ENCODE results near the gene EXO5. TPM values are rescaled to one million over a fixed set of nuclear protein-coding genes. Genes with fewer than 3 reads are reported as not detected.

EXO5 gene
- total RNA-seq, 1 experiment from 2014 or later, result 13.4 TPM

DNA sequence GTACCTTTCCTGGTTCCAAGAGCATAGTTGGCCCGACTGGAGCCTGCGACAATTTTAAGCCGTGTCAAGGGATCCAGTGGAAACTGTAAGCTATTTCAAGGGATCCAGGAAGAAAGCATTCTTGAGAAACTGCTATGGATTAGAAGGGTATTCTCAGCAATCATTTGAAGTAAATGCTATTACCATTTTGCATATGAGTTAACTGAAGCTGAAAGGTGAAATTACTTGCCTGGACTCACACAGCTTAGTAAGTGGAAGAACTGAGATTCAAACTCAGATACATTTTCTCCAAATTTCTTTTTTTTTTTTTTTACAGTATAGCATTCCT lies 23.5 kb downstream of the EXO5 start:
- TF ChIP-seq, protein P1, sequence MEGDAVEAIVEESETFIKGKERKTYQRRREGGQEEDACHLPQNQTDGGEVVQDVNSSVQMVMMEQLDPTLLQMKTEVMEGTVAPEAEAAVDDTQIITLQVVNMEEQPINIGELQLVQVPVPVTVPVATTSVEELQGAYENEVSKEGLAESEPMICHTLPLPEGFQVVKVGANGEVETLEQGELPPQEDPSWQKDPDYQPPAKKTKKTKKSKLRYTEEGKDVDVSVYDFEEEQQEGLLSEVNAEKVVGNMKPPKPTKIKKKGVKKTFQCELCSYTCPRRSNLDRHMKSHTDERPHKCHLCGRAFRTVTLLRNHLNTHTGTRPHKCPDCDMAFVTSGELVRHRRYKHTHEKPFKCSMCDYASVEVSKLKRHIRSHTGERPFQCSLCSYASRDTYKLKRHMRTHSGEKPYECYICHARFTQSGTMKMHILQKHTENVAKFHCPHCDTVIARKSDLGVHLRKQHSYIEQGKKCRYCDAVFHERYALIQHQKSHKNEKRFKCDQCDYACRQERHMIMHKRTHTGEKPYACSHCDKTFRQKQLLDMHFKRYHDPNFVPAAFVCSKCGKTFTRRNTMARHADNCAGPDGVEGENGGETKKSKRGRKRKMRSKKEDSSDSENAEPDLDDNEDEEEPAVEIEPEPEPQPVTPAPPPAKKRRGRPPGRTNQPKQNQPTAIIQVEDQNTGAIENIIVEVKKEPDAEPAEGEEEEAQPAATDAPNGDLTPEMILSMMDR (conservative IDR thresholded peaks at IDR 0.05), result no peak
- Histone ChIP-seq H3K4me1 (ENCODE audit: insufficient read depth, low read length) (no peaks in the 10 kb centered on the region), H3K79me2 (ENCODE audit: insufficient read depth, low read length) (no peaks in the 10 kb centered on the region), H3T11ph (ENCODE audit: low read length) (no peak overlapping the region), H4K20me1 (ENCODE audit: control insufficient read depth, insufficient read depth, insufficient read length) (no peaks in the 10 kb centered on the region), H3K23ac (ENCODE audit: insufficient read length, low read depth, low read length) (no peak overlapping the region), H3K27ac (ENCODE audit: insufficient read length, low read depth, low read length) (no peak overlapping the region), H2BK12ac (ENCODE audit: insufficient read length, low read depth, low read length) (no peak overlapping the region), H4K8ac (replicated peaks; ENCODE audit: insufficient read length, low read depth, low read length) (no peak overlapping the region), H3K14ac (ENCODE audit: insufficient read depth, low read length) (no peak overlapping the region), H4K91ac (ENCODE audit: insufficient read length, low read depth, low read length) (no peak overlapping the region), H3K18ac (ENCODE audit: insufficient read length, low read depth, low read length) (no peak overlapping the region), H2BK120ac (ENCODE audit: low read depth, low read length, poor library complexity, severe bottlenecking) (no peak overlapping the region), H3K4ac (ENCODE audit: low read depth, low read length) (no peak overlapping the region), H4K5ac (ENCODE audit: insufficient read length, low read depth, low read length) (no peak overlapping the region), H2BK15ac (ENCODE audit: low read depth, low read length) (no peak overlapping the region), H3K9me3 (ENCODE audit: control insufficient read depth, low read depth, low read length) (no peaks in the 10 kb centered on the region), H3K9ac (ENCODE audit: extremely low read depth, insufficient read length, low read length) (peak overlapping the region; percentile 69), H3K23me2 (ENCODE audit: insufficient read length, low read depth, low read length, poor library complexity, severe bottlenecking) (peaks cover 10% of the 10 kb centered on the region), H2BK5ac (ENCODE audit: insufficient read length, low read length) (no peak overlapping the region), H2BK20ac (ENCODE audit: low read depth, low read length, poor library complexity, severe bottlenecking) (no peak overlapping the region), H2AK5ac (ENCODE audit: insufficient read length, low read length) (no peak overlapping the region), H2AFZ (ENCODE audit: low read length) (no peak overlapping the region), H3K4me2 (ENCODE audit: insufficient read depth, insufficient read length, low read length) (peak overlapping the region; percentile 95), H3K27me3 (ENCODE audit: insufficient read depth, low read length) (no peaks in the 10 kb centered on the region), H3K56ac (ENCODE audit: insufficient read length, low read depth, low read length) (no peak overlapping the region), H3K79me1 (ENCODE audit: insufficient read depth, low read depth, low read length, poor library complexity, severe bottlenecking) (no peaks in the 10 kb centered on the region)
- no peak for DNase-seq
- H3K27me3 Mint-ChIP-seq (ENCODE audit: low read depth), result peaks cover 6% of the 10 kb centered on the region
- H3K9me3 Mint-ChIP-seq, result no peaks in the 10 kb centered on the region; a peak in 2 of 5 replicates
- H3K4me3 Mint-ChIP-seq, result peak overlapping the region; percentile 97 to 99
- WGBS (ENCODE audit: extremely low coverage, insufficient read length, low lambda C conversion rate), result no CpG with 5 or more reads among the region's 3 CpGs
- H3K27ac Mint-ChIP-seq, result peak overlapping the region in 2 of 3 experiments; percentile 98; a peak in 3 of 7 replicates
- H3K36me3 Mint-ChIP-seq (ENCODE audit: insufficient read depth in 1 of 3, low read depth in 3 of 3), result peaks cover 5 to 12% (median 8%) of the 10 kb centered on the region in 3 experiments; a peak in 4 of 7 replicates
- peaks cover 12 to 18% of the 10 kb centered on the region in 2 experiments for H3K4me1 Mint-ChIP-seq
